Lower leg skin (tissue), 4 donors: ENCODE data around the gene PLCD3. TPM values are rescaled to one million over a fixed set of nuclear protein-coding genes. Genes with fewer than 3 reads are reported as not detected.
A peak's percentile ranks its signal among the peaks of the same experiment; 100 is the strongest.

Experiments
- DNase-seq, 2 donors: peaks; one replicate each; pipeline ENCODE4 v3.0.0-alpha.2; 2019; ENCODE audit warnings: low spot score in 2 of 2
- H3K4me3 ChIP-seq: fragments of 200-600 bp; sonication (generic); 2 replicates; pipeline ENCODE4 v1.5.1; 2017; ENCODE audit warnings: mild to moderate bottlenecking, low read depth; ENCODE audit not compliant: poor library complexity, severe bottlenecking
- CTCF ChIP-seq, 3 donors: fragments of 450-650 bp; IDR thresholded peaks; one replicate each; pipeline ENCODE4 v1.5.1; 2016; ENCODE audit warnings: antibody characterized with exemption in 3 of 3, mild to moderate bottlenecking in 3 of 3, moderate library complexity in 2 of 3
- POLR2A ChIP-seq, 2 donors: fragments of 450-650 bp; IDR thresholded peaks; one replicate each; pipeline ENCODE4 v1.6.1; 2016 to 2017; ENCODE audit warnings: antibody characterized with exemption in 2 of 2, mild to moderate bottlenecking in 1 of 2, moderate library complexity in 1 of 2
- WGBS, 2 donors: methylation state at CpG; one replicate each; pipeline ENCODE4 v1.1.5; 2018; 5-methylcytosine and 5-hydroxymethylcytosine counted together
- intact Hi-C: fragments of 100-400 bp; cut with DNase I; formaldehyde crosslinking; loops from one replicate; pipeline ENCODE4 v1.15.0; 2023; ENCODE audit warnings: low total_unique reads
- microRNA-seq, 2 donors: library from miRNA; unstranded; fragments of <30 nt; microRNA quantifications; one replicate each; pipeline ENCODE4, GENCODE V29; 2016; ENCODE audit warnings: borderline replicate concordance in 2 of 2, borderline number of aligned reads in 1 of 2
- total RNA-seq, 4 donors: library from RNA; depleted of rRNA; stranded (reverse); fragments of >200 nt; gene quantifications; one replicate each; pipeline ENCODE4 v1.1.0, GENCODE V29; 2016

Gene PLCD3
- total RNA-seq, 4 donors from 2014 or later: 65.7 to 180 (median 105) TPM

- 10% methylated on average over 15 of the region's 15 CpGs for WGBS, 2 donors
Observed at GRCh38 chr17:45061606-45062205, 70.6 kb downstream of the PLCD3 start.

GRCh38 chr17:45060797-45061605 is 71.3 kb downstream of the PLCD3 start, which contains the start of gene NMT1:
NMT1 (plus strand) TSS chr17:45061317; CDS start chr17:45061330, 13 bp downstream.
- intact Hi-C loops: no loop called here
- DNase-seq: peak; percentile 99 to 100
- TF ChIP-seq CTCF (IDR thresholded peaks at IDR 0.05): no peak
- TF ChIP-seq POLR2A (IDR thresholded peaks at IDR 0.05): peak in 1 of 2 donors; percentile 57
- H3K4me3 ChIP-seq: peak within 1 kb of the TSS; percentile 84
- WGBS, 2 donors: 0% methylated on average over 41 to 50 of the region's 50 CpGs

More at GRCh38 chr17:45061606-45062205, 70.6 kb downstream of the PLCD3 start:
- intact Hi-C loops: no loop called here
- no peak for DNase-seq
- peak overlapping the region; percentile 56 for H3K4me3 ChIP-seq
- TF ChIP-seq CTCF (IDR thresholded peaks at IDR 0.05): no peak
- no peak for TF ChIP-seq POLR2A (IDR thresholded peaks at IDR 0.05)

- WGBS, 2 donors: 11 to 12% methylated on average over 15 of the region's 15 CpGs
- DNase-seq: peak in 1 of 2 donors; percentile 31
- H3K4me3 ChIP-seq: peak overlapping the region; percentile 84
- intact Hi-C loops: no loop called here
- TF ChIP-seq CTCF (IDR thresholded peaks at IDR 0.05) (no peak), POLR2A (IDR thresholded peaks at IDR 0.05) (no peak)
Observed at GRCh38 chr17:45060382-45060796, 71.9 kb downstream of the PLCD3 start.

Small RNA genes within 50 kb of the gene (microRNA-seq; reads per million reads assigned to microRNA genes)
- 0 reads per million in 2 donors for gene MIR6784

Other genes starting within 250 kb of the PLCD3 start
- 10 to 100 TPM; 45.0 to 69.2 (median 51.5) TPM for gene EFTUD2, start 233.1 kb downstream of the PLCD3 start, total RNA-seq
- gene GFAP, start 217.0 kb downstream of the PLCD3 start, total RNA-seq: under 1 TPM in 1 of 4 donors, not detected in 3; 0.25 TPM
- 1 to 10 TPM; 1.0 to 2.4 (median 1.5) TPM for gene KIF18B, start 184.7 kb downstream of the PLCD3 start, total RNA-seq
- gene C1QL1, start 164.2 kb downstream of the PLCD3 start, total RNA-seq: 1 to 10 TPM in 1 of 4 donors, under 1 TPM in 3; 0.21 to 1.4 (median 0.73) TPM
- 10 to 100 TPM; 47.9 to 70.2 (median 61.0) TPM for gene DCAKD, start 80.9 kb downstream of the PLCD3 start, total RNA-seq
- gene NMT1, start 71.2 kb downstream of the PLCD3 start, total RNA-seq: 100 to 1,000 TPM in 1 of 4 donors, 10 to 100 TPM in 3; 37.3 to 101 (median 60.3) TPM
- 10 to 100 TPM in 2 of 4 donors, 1 to 10 TPM in 2; 8.2 to 14.9 (median 10.1) TPM for gene ACBD4, start 3.2 kb upstream of the PLCD3 start, total RNA-seq
- gene HEXIM1, start 16.0 kb upstream of the PLCD3 start, total RNA-seq: 10 to 100 TPM; 20.9 to 32.7 (median 25.0) TPM
- gene HEXIM2, start 29.4 kb upstream of the PLCD3 start, total RNA-seq: 10 to 100 TPM in 1 of 4 donors, 1 to 10 TPM in 3; 2.4 to 16.7 (median 5.8) TPM
- 10 to 100 TPM in 1 of 4 donors, 1 to 10 TPM in 3; 8.3 to 13.6 (median 8.8) TPM for gene FMNL1, start 89.4 kb upstream of the PLCD3 start, total RNA-seq
- not detected for gene SPATA32, start 129.6 kb upstream of the PLCD3 start, total RNA-seq
- 10 to 100 TPM in 3 of 4 donors, 1 to 10 TPM in 1; 8.1 to 13.0 (median 11.0) TPM for gene MAP3K14, start 184.5 kb upstream of the PLCD3 start, total RNA-seq